PC-3 (cell line): ENCODE results near the gene PPP1R1B. TPM values are rescaled to one million over a fixed set of nuclear protein-coding genes. Genes with fewer than 3 reads are reported as not detected.

Experiments
- ATAC-seq: fragments of 200-7000 bp; cut with Tn5 transposase; 2 replicates; pipeline ENCODE4 v1.9.1; 2020; ENCODE audit warnings: mild to moderate bottlenecking, moderate library complexity
- BruUV-seq: library from RNA; stranded (reverse); fragments of 400-500 nt; replicated peaks from 2 replicates; lab custom pipeline; 2021; lab: Mats Ljungman, UMichigan
- CTCF ChIA-PET: fragments of 300-600 bp; sonication (Branson Sonifier 250); formaldehyde crosslinking; loops from one replicate; lab custom pipeline; 2022; ENCODE audit warnings: antibody characterized with exemption; lab: Charles Lee
- POLR2A ChIA-PET: fragments of 300-600 bp; sonication (Branson Sonifier 250); formaldehyde crosslinking; loops from one replicate; lab custom pipeline; 2022; ENCODE audit warnings: antibody characterized with exemption; ENCODE audit not compliant: unreplicated experiment; lab: Charles Lee
- DNase-seq: peaks from one replicate; pipeline ENCODE4 v3.0.0-alpha.2; 2015
- H2AFZ ChIP-seq: fragments of 300-600 bp; sonication (generic); 2 replicates; pipeline ENCODE4 v1.6.0; 2016; ENCODE audit warnings: antibody characterized with exemption, low read length
- H3F3A ChIP-seq: fragments of 300-600 bp; sonication (generic); one replicate; pipeline ENCODE4 v1.6.0; 2017; ENCODE audit warnings: antibody characterized with exemption, low read length, control low read depth, mild to moderate bottlenecking; ENCODE audit not compliant: unreplicated experiment
- H3K27ac ChIP-seq: fragments of 300-600 bp; sonication (generic); 2 replicates; pipeline ENCODE4 v1.5.1; 2016; ENCODE audit warnings: mild to moderate bottlenecking, low read length
- H3K27me3 ChIP-seq: fragments of 300-600 bp; sonication (generic); 2 replicates; pipeline ENCODE4 v1.6.1; 2016; ENCODE audit warnings: low read length, mixed read lengths
- H3K36me3 ChIP-seq: fragments of 300-600 bp; sonication (generic); 2 replicates; pipeline ENCODE4 v1.6.1; 2016; ENCODE audit warnings: low read depth, mixed run types, low read length, mixed read lengths
- H3K4me1 ChIP-seq: fragments of 300-600 bp; sonication (generic); 2 replicates; pipeline ENCODE4 v1.5.1; 2016; ENCODE audit warnings: low read length; ENCODE audit not compliant: insufficient read depth
- H3K4me2 ChIP-seq: fragments of 300-600 bp; sonication (generic); 2 replicates; pipeline ENCODE4 v1.6.0; 2016; ENCODE audit warnings: low read length
- H3K4me3 ChIP-seq: fragments of 300-600 bp; sonication (generic); 2 replicates; pipeline ENCODE4 v1.5.1; 2016; ENCODE audit warnings: mild to moderate bottlenecking, low read length, mixed read lengths
- H3K79me2 ChIP-seq: fragments of 300-600 bp; sonication (generic); 2 replicates; pipeline ENCODE4 v1.6.1; 2017; ENCODE audit warnings: low read length, mixed read lengths
- H3K9ac ChIP-seq: fragments of 300-600 bp; sonication (generic); 2 replicates; pipeline ENCODE4 v1.6.0; 2016; ENCODE audit warnings: mild to moderate bottlenecking, low read length
- H3K9me2 ChIP-seq: fragments of 300-600 bp; sonication (generic); replicated peaks from 2 replicates; pipeline ENCODE4 v1.6.1; 2016; ENCODE audit warnings: mixed run types, low read length, mixed read lengths
- H3K9me3 ChIP-seq: fragments of 300-600 bp; sonication (generic); 2 replicates; pipeline ENCODE4 v1.6.1; 2016; ENCODE audit warnings: low read length, mixed read lengths
- H4K20me1 ChIP-seq: fragments of 300-600 bp; sonication (generic); 2 replicates; pipeline ENCODE4 v1.6.1; 2016; ENCODE audit warnings: low read length, mixed read lengths
- EZH2 ChIP-seq: fragments of 300-600 bp; sonication (generic); IDR thresholded peaks from one replicate; pipeline ENCODE4 v1.6.1; 2017; ENCODE audit warnings: antibody characterized with exemption, mild to moderate bottlenecking, low read length; ENCODE audit not compliant: unreplicated experiment
- EZH2phosphoT487 ChIP-seq: fragments of 300-600 bp; sonication (generic); IDR thresholded peaks from 2 replicates; pipeline ENCODE4 v1.6.1; 2018; ENCODE audit warnings: mild to moderate bottlenecking, antibody characterized with exemption, low read length, borderline replicate concordance
- intact Hi-C: fragments of 100-400 bp; cut with micrococcal nuclease; formaldehyde crosslinking; loops from 2 replicates; pipeline ENCODE4 v1.9.0; 2023
- total RNA-seq: library from RNA; depleted of rRNA; stranded (reverse); fragments of >200 nt; gene quantifications from 2 replicates; pipeline ENCODE4 v1.2.3, GENCODE V29; 2014
- TF ChIP-seq, protein P1 (sequence below): fragments of 300-600 bp; sonication (generic); conservative IDR thresholded peaks from 2 replicates; pipeline ENCODE4 v1.5.1; 2017; ENCODE audit warnings: antibody characterized with exemption, low read depth, mild to moderate bottlenecking, low read length

Gene PPP1R1B
- total RNA-seq, 1 experiment from 2014 or later = 3.1 TPM

DNA sequence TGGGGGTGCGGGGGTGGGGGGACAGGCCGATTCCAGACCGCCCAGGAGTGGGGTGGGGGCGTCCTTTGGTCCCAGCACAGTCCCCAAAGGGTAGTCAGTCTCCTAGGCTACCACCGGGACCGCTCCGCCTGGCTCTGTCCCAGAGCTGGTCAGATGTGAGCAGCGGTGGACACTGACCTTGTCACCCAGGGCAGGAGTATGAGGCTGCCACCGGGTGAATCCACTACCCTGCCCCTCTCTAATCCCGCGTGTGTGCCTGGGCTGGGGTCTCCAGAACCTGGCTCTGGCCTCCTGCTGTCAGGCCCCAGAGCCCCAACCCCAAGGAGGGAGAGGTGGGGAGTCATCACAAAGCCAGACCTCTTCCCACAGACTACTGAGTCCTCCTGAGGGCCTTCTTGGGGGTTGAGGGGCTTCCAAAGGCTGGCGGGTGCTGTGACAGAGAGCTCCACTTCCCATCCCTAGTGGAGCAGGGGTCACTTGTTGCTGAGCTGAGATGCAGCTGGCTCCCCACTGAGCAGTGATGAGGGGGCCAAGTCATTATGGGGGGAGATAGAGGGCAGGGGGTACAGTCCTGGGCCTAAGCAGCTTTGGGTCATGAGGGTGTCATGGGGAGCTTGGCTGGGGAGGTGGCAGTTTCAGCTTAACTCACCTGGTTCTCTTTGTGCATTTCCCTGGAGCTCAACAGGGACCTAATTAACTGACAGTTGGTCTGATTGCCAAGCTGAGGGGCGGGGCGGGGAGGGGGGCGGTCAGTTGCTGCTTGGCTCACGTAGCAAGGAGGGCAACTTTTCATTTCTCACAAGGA lies 1.2 kb downstream of the PPP1R1B start:
- Histone ChIP-seq H2AFZ (no peak overlapping the region), H3K36me3 (no peaks in the 10 kb centered on the region), H3K27ac (no peak overlapping the region), H4K20me1 (no peaks in the 10 kb centered on the region), H3K9me3 (no peaks in the 10 kb centered on the region), H3K79me2 (no peaks in the 10 kb centered on the region), H3K4me1 (peaks cover 18% of the 10 kb centered on the region), H3K9ac (no peak overlapping the region), H3F3A (no peaks in the 10 kb centered on the region), H3K4me2 (no peak overlapping the region), H3K4me3 (no peak overlapping the region), H3K9me2 (no peaks in the 10 kb centered on the region), H3K27me3 (peaks cover 13% of the 10 kb centered on the region)
- ChIA-PET POLR2A (no interaction called here), CTCF (interaction anchor here (0.6 kb wide), 1 partner anchor 26 kb away, joined by 5 read pairs; no protein-coding TSS in a partner anchor)
- ATAC-seq = no peak
- TF ChIP-seq EZH2 (no peak), EZH2phosphoT487 (no peak)
- TF ChIP-seq, protein P1, sequence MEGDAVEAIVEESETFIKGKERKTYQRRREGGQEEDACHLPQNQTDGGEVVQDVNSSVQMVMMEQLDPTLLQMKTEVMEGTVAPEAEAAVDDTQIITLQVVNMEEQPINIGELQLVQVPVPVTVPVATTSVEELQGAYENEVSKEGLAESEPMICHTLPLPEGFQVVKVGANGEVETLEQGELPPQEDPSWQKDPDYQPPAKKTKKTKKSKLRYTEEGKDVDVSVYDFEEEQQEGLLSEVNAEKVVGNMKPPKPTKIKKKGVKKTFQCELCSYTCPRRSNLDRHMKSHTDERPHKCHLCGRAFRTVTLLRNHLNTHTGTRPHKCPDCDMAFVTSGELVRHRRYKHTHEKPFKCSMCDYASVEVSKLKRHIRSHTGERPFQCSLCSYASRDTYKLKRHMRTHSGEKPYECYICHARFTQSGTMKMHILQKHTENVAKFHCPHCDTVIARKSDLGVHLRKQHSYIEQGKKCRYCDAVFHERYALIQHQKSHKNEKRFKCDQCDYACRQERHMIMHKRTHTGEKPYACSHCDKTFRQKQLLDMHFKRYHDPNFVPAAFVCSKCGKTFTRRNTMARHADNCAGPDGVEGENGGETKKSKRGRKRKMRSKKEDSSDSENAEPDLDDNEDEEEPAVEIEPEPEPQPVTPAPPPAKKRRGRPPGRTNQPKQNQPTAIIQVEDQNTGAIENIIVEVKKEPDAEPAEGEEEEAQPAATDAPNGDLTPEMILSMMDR = no peak
- DNase-seq = no peak
- intact Hi-C loops = no loop called here
- no TSS peak for BruUV-seq

GRCh38 chr17:39628655-39629493 lies 2.1 kb downstream of the PPP1R1B start:
- intact Hi-C loops = no loop called here
- Histone ChIP-seq H3K36me3 (no peaks in the 10 kb centered on the region), H3K27me3 (peaks cover 13% of the 10 kb centered on the region), H4K20me1 (no peaks in the 10 kb centered on the region), H3F3A (no peaks in the 10 kb centered on the region), H2AFZ (no peak overlapping the region), H3K4me3 (no peak overlapping the region), H3K27ac (no peak overlapping the region), H3K9ac (no peak overlapping the region), H3K4me2 (no peak overlapping the region), H3K4me1 (peaks cover 18% of the 10 kb centered on the region), H3K9me2 (no peaks in the 10 kb centered on the region), H3K79me2 (no peaks in the 10 kb centered on the region), H3K9me3 (no peaks in the 10 kb centered on the region)
- ChIA-PET CTCF (no interaction called here), POLR2A (no interaction called here)
- TSS peak; percentile 11 for BruUV-seq
- TF ChIP-seq EZH2 = no peak
- TF ChIP-seq, protein P1 = no peak
- TF ChIP-seq EZH2phosphoT487 = no peak
- ATAC-seq (no peak), DNase-seq (no peak)
